Small intestine (tissue), 7 donors: Measurements from ENCODE around the gene ATXN7. TPM values are rescaled to one million over a fixed set of nuclear protein-coding genes. Genes with fewer than 3 reads are reported as not detected.

Experiments used
- DNase-seq, 2 donors: peaks; one replicate each; pipeline versions ENCODE4 v3.0.0 to v3.0.0-alpha.2; 2013
- FAIRE-seq: peaks from 2 replicates; lab custom pipeline; 2012; peaks lifted over from hg19 to GRCh38; lab: Jason Lieb, UNC
- H3K27ac ChIP-seq, 3 donors: one replicate each; pipeline ENCODE4 v1.5.1; 2013; ENCODE audit warnings: low read length in 2 of 3, mild to moderate bottlenecking in 2 of 3, control low read depth in 1 of 3, inconsistent platforms in 1 of 3, low read depth in 1 of 3, moderate library complexity in 1 of 3
- H3K27me3 ChIP-seq, 3 donors: one replicate each; pipeline ENCODE4 v1.6.1; 2013; ENCODE audit warnings: low read length in 3 of 3, inconsistent platforms in 1 of 3; ENCODE audit not compliant: control insufficient read depth in 3 of 3, insufficient read depth in 3 of 3
- H3K36me3 ChIP-seq, 3 donors: one replicate each; pipeline ENCODE4 v1.6.1; 2013; ENCODE audit warnings: low read length in 3 of 3, inconsistent platforms in 1 of 3, low read depth in 1 of 3, mild to moderate bottlenecking in 1 of 3, moderate library complexity in 1 of 3; ENCODE audit not compliant: control insufficient read depth in 3 of 3, insufficient read depth in 2 of 3
- H3K4me1 ChIP-seq, 3 donors: one replicate each; pipeline ENCODE4 v1.6.1; 2013; ENCODE audit warnings: low read length in 2 of 3, inconsistent platforms in 1 of 3, low read depth in 1 of 3, mild to moderate bottlenecking in 1 of 3, moderate library complexity in 1 of 3; ENCODE audit not compliant: control insufficient read depth in 3 of 3, insufficient read depth in 2 of 3
- H3K4me3 ChIP-seq, 3 donors: one replicate each; pipeline ENCODE4 v1.5.1; 2013; ENCODE audit warnings: low read length in 3 of 3, control low read depth in 1 of 3, inconsistent platforms in 1 of 3, low read depth in 1 of 3, mild to moderate bottlenecking in 1 of 3, moderate library complexity in 1 of 3
- H3K9me3 ChIP-seq, 2 donors: one replicate each; pipeline ENCODE4 v1.6.1; 2013; ENCODE audit warnings: low read depth in 1 of 2, low read length in 1 of 2; ENCODE audit not compliant: control insufficient read depth in 2 of 2, insufficient read depth in 1 of 2
- WGBS, 3 donors: extraction: QIAGEN DNeasy Blood & Tissue Kit; methylation state at CpG; one replicate each; pipeline ENCODE4 v1.1.7; 2013; 5-methylcytosine and 5-hydroxymethylcytosine counted together
- polyA plus RNA-seq, 4 donors: library from polyadenylated mRNA; stranded (reverse) in 3 of 4; unstranded in 1 of 4; fragments of 200-250 nt in 3 of 4; fragments of 120-200 nt in 1 of 4; gene quantifications; one replicate each; pipeline versions ENCODE4 v1.2.1 to v1.2.3, GENCODE V29; 2013
- donor health status: healthy with polysubstance abuse.
- donor health status: control.
- donor health status: control.
- donor health status: Bipolar disorder and iron deficiency.
- donor health status: healthy.

The ATXN7 gene
- polyA plus RNA-seq, 4 donors, result 2.4 to 17.0 (median 5.3) TPM

DNA sequence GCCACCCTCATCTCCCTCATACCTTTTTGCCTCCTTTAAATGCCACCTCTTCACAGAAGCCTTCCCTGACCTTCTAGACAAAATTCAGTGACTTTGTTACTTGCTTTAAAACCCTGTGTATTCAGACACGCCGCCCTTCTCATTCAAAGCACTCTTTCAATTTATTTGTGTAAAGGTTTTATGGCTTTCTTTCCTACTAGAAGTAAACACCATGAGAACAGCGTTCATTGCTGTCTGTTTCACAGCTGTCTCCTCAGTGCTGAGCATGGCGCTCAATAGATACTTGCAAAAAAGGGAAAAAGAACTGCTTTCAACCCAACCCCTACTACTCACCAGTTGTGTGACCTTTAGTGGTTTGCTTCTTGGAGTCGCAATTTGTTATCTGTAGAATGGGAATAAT is 17.0 kb downstream of the ATXN7 start:
- no peak overlapping the region for H3K4me3 ChIP-seq
- H3K36me3 ChIP-seq, result no peaks in the 10 kb centered on the region
- WGBS, 3 donors, result 79 to 82% (median 81%) methylated on average over 5 of the region's 5 CpGs

DNA sequence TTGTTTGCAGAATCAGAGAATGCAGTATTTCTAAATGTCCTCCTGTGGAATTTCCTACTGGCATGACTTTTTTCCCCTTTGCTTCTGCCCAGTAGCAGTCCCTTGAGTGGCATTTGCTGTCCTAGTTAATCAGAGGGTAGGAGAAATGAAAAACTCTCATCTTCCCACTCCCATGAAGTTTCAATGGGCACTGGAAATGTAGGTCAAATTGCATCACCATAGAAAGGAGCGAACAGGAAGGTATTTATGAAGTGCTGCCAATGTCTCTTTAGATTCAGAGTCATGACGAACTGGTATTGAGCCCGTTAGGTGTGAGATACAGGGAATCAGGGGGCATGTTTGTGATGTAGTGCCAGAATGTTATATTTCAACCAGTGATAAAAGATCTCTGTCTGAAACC is 23.2 kb downstream of the ATXN7 start:
- Histone ChIP-seq H3K4me3 (no peak overlapping the region), H3K4me1 (peaks cover 0 to 3% (median 2%) of the 10 kb centered on the region in 3 donors), H3K27ac (no peak overlapping the region), H3K9me3 (no peaks in the 10 kb centered on the region), H3K36me3 (peaks cover 0 to 4% (median 2%) of the 10 kb centered on the region in 3 donors), H3K27me3 (no peaks in the 10 kb centered on the region)
- DNase-seq, result no peak
- FAIRE-seq, result no peak
- WGBS, 3 donors, result 75 to 87% (median 83%) methylated on average over 3 of the region's 3 CpGs

More for the DNA sequence above, 17.0 kb downstream of the ATXN7 start:
- FAIRE-seq, result no peak
- Histone ChIP-seq H3K27ac (no peak overlapping the region), H3K9me3 (no peaks in the 10 kb centered on the region), H3K4me1 (peaks cover 0 to 8% (median 7%) of the 10 kb centered on the region in 3 donors), H3K27me3 (no peaks in the 10 kb centered on the region)
- no peak for DNase-seq

DNA sequence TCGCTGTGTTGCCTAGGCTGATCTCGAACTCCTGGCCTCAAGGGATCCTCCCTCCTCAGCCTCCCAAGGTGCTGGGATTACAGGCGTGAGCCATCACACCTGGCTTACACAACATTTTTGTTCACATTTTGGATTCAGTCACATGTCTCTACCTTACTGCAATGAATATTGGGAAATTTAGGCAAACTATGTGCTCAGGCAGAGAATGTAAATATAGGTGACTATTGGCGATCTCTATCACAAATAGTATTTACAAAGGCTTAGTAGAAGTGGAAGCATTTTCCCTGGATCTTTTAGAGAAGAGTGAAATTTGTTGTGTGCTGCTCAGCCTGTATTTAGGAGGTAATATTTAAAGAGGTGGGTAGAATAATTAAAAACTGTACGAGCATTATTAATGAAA is 27.9 kb downstream of the ATXN7 start:
- FAIRE-seq (no peak), DNase-seq (no peak)
- 95 to 96% (median 95%) methylated on average over 5 of the region's 5 CpGs for WGBS, 3 donors
- no peak overlapping the region for H3K4me3 ChIP-seq
- H3K36me3 ChIP-seq, result peaks cover 0 to 4% (median 2%) of the 10 kb centered on the region in 3 donors
- H3K27ac ChIP-seq, result no peak overlapping the region
- H3K27me3 ChIP-seq, result no peaks in the 10 kb centered on the region
- no peaks in the 10 kb centered on the region for H3K9me3 ChIP-seq
- H3K4me1 ChIP-seq, result peaks cover 0 to 4% (median 3%) of the 10 kb centered on the region in 3 donors

DNA sequence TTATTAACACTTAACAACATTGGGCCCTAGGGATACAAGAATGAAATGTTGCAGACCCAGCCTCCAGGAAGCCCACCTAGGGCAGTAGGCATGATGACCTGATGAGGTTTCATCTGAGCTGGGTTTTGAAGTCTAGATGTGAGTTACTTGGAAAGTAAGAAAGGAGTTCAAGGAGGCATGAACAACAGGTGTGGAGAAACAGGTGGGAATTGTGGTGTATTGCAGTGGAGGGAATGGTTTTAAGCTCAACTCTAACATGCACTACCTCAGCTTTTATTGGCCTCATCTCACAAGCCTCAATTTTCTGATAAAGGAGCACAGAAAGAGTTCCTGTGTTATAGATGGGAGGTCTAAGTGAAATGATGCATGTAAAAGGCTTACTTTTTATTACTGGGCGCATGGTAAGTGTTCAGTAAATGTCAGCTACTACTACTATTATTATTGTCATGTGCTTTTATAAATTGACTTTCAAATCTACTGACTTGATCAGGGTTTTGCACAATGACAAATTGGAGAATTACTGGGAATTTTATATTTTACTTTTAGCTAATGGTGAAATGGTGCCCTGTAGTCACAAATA is 29.2 kb downstream of the ATXN7 start:
- Histone ChIP-seq H3K9me3 (no peaks in the 10 kb centered on the region), H3K36me3 (peaks cover 0 to 4% (median 2%) of the 10 kb centered on the region in 3 donors), H3K4me1 (peaks cover 0 to 4% (median 3%) of the 10 kb centered on the region in 3 donors), H3K27me3 (no peaks in the 10 kb centered on the region), H3K4me3 (no peak overlapping the region), H3K27ac (no peak overlapping the region)
- WGBS, 3 donors, result 90 to 95% (median 90%) methylated on average over 1 of the region's 1 CpG
- FAIRE-seq (no peak), DNase-seq (no peak)

DNA sequence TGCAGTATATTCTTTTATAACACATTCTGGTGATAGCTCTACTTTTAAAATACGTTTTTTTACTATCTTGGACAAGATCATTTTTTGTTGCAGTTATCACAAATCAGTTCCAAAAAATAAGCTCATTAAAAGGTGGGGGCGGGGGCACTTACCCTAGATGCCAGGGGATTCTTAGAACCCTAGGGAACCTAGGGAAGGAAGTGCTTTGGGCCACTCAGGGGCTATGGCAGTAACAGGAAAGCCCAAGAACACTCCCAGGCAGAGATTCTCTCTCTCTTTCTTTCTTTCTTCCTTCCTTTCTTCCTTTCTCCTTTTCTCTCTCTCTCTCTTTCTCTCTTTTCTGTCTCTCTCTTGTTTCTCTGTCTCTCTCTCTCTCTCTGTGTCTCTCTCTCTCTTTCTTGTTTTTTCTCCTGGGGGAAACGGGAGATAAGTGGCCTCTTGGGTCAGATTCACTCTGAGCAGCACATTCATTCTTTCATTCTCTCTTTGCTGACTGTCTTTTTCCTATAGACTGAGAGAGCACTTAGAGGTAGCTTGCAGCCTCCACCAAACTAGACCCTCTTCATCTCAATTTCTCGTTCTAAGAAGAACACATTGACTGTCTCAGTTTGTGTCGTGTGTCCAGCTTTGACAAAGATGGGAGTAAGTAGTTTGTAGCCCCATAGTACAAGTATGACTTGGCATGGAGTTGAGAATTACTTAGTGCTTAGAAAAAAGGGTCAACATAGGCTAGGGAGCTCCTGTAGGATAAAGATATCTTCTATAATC is 31.9 kb downstream of the ATXN7 start:
- peaks cover 0 to 4% (median 3%) of the 10 kb centered on the region in 3 donors for H3K4me1 ChIP-seq
- 74 to 83% (median 75%) methylated on average over 5 of the region's 5 CpGs for WGBS, 3 donors
- DNase-seq (no peak), FAIRE-seq (no peak)
- H3K4me3 ChIP-seq, result no peak overlapping the region
- H3K9me3 ChIP-seq, result no peaks in the 10 kb centered on the region
- H3K27me3 ChIP-seq, result no peaks in the 10 kb centered on the region
- H3K36me3 ChIP-seq, result peaks cover 2 to 14% (median 2%) of the 10 kb centered on the region in 3 donors
- no peak overlapping the region for H3K27ac ChIP-seq

DNA sequence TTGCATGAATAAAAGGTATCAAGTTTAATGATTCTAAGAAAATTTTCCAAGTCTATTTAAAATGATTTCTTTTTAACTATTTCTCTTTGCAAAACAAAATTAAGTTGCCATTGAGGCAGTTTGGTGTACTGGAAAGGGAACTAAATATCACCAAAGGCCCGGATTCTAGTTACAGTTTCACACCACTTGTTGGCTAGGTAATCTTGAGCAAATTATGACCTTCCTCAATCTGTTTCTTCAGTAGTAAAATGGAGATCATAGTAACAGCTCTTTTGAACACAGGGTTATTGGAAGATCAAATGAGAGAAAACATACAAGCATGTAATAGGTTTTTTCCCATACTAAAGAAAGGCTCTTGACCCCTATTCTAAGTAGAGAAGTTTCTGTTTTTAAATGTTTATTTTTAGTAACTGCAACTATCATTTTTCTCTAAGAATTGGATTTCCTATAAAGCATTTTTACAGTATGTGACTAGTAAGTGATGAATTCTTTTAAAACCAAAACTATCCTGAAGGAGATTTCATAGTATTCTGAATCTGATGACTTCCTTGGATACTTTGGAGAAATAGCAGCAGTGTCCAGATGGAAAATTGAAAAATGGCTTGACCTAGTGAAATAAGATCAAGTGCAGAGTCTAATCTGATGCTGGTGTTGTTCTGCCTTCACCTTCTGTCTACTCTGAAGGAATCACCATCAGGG is 32.8 kb downstream of the ATXN7 start:
- WGBS, 3 donors, result 61 to 80% (median 76%) methylated on average over 1 of the region's 1 CpG
- Histone ChIP-seq H3K27ac (no peak overlapping the region), H3K4me1 (peaks cover 0 to 4% (median 3%) of the 10 kb centered on the region in 3 donors), H3K9me3 (no peaks in the 10 kb centered on the region), H3K27me3 (no peaks in the 10 kb centered on the region), H3K4me3 (no peak overlapping the region), H3K36me3 (peaks cover 2 to 11% (median 2%) of the 10 kb centered on the region in 3 donors)
- DNase-seq (no peak), FAIRE-seq (no peak)

DNA sequence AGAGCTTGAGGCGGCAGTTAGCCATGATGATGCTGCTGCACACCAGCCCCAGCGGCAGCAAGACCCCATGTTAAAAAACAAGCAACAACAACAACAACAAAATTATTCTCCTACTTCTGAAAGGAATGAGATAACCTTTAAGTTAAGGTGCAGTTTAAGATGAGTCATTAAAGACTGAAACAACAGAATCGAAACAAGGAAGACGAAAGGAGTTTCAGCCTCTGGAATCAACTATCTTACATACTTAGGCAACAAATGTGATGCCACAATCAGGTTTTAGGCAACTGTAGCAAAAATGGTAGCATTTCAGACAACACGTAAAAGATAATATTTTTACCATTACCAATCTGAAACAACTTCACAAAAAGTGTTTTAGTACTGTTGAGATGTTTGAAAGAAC is 36.3 kb downstream of the ATXN7 start:
- H3K27me3 ChIP-seq, result no peaks in the 10 kb centered on the region
- peaks cover 0 to 18% (median 2%) of the 10 kb centered on the region in 3 donors for H3K36me3 ChIP-seq
- 79 to 82% (median 81%) methylated on average over 5 of the region's 5 CpGs for WGBS, 3 donors
- no peak for FAIRE-seq
- no peak overlapping the region for H3K27ac ChIP-seq
- no peaks in the 10 kb centered on the region for H3K9me3 ChIP-seq
- H3K4me3 ChIP-seq, result no peak overlapping the region
- H3K4me1 ChIP-seq, result peaks cover 0 to 3% (median 0%) of the 10 kb centered on the region in 3 donors
- DNase-seq, result peak in 1 of 2 donors; percentile 11

DNA sequence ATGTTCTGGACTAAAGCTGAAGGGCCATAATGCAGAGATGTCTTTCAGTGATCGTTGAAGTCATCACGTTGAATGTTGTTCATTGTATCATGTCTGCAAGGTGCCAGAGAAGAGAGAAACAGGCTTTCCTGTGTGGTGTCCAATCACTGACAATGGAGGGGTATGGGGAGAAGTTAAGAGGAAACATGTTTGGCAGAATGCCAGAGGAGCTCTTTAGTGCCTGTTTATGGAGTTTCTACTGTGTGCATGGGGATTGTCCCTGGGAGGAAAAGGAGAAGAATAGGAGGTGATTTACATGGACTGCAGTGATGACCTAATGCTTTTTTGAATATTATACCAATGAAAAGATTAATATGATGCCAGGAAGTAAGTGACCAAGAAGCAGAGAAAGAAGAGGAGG is 36.8 kb downstream of the ATXN7 start:
- no peak overlapping the region for H3K4me3 ChIP-seq
- DNase-seq (no peak), FAIRE-seq (no peak)
- no peaks in the 10 kb centered on the region for H3K9me3 ChIP-seq
- H3K27ac ChIP-seq, result no peak overlapping the region
- no peaks in the 10 kb centered on the region for H3K27me3 ChIP-seq
- H3K36me3 ChIP-seq, result peaks cover 0 to 22% (median 2%) of the 10 kb centered on the region in 3 donors
- H3K4me1 ChIP-seq, result peaks cover 0 to 3% (median 0%) of the 10 kb centered on the region in 3 donors
- WGBS, 3 donors, result 56 to 80% (median 75%) methylated on average over 2 of the region's 2 CpGs
